COLO668 (cell line): ENCODE measurements around the gene ATXN7L2.

Experiments
- DNase-seq: peaks from one replicate; lab custom pipeline; 2025; ENCODE audit not compliant: unreplicated experiment; lab: John Stamatoyannopoulos, UW

The ATXN7L2 gene

DNA sequence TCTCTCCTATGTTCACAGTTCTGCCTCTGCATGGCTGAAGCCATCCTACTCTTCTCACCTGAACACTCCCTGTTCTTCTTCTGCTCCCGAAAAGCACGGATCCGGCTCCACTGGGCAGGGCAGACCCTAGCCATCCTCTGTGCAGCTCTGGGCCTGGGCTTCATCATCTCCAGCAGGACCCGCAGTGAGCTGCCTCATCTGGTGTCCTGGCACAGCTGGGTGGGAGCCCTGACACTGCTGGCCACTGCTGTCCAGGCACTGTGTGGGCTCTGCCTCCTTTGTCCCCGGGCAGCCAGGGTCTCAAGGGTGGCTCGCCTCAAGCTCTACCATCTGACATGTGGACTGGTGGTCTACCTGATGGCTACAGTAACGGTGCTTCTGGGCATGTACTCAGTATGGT, 12.0 kb downstream of the ATXN7L2 start:
- DNase-seq, result no peak

DNA sequence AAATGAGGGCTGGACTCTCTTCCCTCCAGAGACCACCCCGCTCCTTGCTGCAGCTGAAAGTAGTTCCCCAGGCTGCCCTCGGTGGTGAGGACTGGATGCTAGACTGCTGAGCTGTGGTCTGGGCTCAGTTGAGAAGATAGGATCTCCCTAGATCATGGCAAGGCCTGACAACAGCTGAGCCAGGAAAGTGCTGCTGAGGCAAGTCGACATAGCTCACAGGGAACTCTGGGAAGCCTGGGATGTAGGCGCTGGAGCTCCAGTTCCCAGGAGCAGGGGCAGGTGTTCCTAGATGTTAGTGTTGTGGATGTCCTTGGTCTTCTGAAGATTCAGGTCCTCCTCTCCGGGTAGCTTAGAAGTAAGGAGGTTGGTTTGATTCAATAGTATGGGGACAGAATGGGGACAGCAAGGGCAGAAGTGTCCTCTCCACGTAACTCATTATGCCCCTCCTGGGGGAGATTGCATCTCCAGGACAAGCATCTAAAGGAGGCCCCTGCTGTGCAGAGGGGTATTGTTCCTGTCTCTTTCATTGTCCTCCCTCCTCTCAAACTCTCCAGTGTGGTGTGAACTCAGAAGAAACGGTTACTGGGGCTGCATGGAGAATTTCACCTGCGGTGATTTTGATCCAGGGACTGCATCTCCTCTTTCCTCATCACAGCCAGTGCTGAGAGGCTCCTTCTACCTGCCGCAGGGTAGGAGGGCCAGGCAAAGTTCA, 13.9 kb downstream of the ATXN7L2 start:
- no peak for DNase-seq

DNA sequence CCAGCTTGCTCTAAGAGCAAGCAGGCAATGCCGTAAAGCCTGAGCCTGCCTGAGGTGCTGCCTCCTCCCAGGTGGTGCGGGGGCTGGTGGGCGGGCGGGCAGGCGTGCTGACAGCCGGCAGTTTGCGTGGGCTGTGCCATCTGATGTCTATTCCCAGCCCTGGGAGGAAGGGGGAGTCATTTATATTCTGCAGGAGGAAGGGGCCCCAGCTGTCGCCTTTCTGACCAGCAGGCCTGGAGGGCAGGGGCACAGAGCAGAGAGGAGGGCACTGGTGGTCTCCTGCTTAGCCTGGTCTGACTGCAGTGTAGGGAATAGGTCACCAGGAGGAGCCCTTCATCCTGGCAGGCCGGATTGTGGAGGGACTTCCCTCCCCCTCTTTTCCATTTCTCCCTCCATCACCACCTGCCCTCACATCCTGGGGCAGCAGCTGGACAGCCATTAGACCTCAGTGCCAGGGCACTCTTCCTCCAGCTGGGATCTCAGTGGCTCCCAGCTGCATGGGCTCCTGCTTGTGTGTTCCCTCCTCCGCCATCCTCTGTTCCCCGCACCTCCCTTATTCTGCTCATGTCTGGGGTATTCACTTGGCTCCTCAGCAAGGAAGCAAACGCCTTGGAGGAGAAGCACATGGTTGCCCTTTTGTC, 14.6 kb downstream of the ATXN7L2 start:
- peak; percentile 63 for DNase-seq

DNA sequence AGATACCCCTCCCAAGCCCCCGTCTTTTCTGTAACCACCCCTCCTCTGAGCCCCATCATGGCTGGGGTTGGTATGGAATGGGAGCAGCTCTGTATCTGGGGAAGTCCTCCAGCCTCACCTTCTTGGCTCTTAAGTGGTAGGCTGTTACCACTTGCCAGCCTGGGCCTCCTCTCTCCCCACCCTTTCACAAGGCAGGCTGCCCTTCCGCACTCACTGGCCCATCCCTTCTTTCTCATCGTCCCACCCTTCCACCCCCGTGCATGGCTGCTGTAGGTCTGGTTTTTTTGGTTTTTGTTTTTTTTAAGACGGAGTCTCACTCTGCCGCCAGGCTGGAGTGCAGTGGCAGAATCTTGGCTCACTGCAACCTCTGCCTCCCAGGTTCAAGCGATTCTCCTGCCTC, 15.4 kb downstream of the ATXN7L2 start:
- no peak for DNase-seq

DNA sequence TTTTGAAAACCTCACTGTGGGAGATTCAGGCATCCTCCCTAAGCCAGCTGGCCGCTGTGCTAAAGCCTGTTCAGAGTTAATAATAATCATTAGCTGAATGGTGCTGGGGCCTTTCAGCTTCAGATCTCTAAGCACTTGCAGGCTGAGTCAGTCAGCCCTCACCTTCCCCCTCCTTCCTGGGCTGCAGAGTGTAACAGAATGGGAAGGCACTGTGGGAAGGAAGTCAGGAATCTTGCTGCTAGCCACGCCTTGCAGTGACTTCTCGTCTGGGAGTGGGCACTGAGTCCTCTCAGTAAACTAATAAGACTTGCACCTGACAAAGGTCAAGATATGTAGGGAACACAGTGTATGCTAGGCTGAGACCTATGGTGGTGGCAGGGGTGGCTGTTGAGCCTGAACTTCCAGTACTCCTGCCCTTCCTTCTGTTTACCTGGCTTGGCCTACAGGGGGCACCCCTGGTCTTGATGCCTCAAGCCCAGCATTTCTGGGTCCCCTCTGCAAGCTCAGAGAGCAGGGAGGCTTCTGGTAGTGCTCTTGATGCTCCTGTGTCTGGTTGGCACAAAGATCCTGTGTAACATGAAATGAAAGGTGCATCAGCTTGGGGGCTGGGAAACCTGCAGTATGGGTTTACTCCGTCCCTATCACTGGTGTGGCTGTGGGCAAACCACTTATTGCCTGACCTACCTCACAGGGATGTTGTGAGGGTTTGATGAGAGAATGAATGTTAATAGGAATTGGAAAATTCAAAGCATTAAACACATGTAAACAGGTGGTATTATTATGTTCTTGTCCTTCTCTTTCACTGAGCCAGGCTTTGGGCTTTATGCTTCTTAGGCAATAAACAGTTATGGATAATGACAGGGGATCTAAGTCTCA, 16.2 kb downstream of the ATXN7L2 start:
- peak; percentile 56 for DNase-seq

DNA sequence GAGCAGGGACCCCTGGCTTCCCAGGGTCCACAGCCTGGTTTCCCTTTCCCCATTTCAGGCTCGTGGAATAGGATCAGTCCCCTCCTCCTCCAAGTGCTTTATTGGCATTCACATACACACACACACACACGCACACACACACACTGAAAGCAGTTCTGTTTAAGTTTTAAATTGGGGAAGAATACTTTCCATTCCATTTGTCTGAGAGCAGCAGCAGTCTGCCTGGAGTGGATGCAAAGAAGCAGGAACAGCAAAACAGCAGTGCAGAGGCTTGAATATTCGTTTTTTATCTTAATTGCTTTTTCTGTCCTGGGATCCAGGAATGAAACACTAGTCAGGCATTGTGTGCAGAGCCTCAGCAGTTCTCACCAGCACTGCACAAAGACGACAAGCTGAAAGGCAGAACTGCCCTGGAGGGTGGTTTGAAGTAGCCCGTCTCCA, 17.3 kb downstream of the ATXN7L2 start:
- no peak for DNase-seq

- no peak for DNase-seq
Observed at GRCh38 chr1:109501644-109502363, 18.1 kb downstream of the ATXN7L2 start.

- no peak for DNase-seq
Observed at GRCh38 chr1:109502364-109502851, 18.7 kb downstream of the ATXN7L2 start.

DNA sequence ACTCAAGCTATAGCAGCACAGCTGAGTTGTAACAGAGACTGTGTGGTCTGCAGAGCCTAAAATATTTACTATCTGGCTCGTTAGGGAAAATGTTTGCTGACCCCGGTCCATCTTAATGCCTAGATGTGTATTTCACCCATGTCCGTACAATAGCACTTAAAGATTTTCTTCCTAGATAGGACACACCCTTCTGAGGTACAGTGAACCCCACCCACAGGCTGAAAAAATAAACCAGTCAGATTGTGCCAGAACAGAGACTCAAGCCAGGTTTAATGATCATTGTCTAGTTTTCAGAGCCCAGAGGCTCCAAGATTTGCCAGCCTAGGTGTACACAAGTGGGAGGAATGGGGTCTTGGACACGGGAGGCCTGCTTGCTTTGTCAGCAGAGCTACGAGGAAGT, 20.2 kb downstream of the ATXN7L2 start:
- DNase-seq, result no peak

DNA sequence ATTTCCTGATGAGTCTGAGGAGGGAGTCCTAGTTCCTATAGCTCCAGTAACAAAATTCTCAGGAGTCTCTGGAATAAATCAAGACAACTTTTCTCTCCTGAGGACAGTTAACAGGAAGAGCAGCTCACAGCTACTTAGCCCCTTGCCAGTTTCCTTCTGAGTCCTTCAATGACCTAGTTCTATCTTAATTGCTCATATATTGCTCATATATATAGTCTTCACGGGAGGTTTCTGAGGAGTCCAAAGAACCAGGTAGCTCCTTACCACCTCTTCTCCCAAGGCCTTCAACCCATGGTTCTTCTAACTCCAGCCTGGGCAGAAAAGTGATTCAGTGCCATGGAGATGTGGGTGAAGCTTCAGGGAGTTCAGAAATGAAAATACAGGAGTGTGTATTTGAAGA, 21.3 kb downstream of the ATXN7L2 start:
- no peak for DNase-seq

DNA sequence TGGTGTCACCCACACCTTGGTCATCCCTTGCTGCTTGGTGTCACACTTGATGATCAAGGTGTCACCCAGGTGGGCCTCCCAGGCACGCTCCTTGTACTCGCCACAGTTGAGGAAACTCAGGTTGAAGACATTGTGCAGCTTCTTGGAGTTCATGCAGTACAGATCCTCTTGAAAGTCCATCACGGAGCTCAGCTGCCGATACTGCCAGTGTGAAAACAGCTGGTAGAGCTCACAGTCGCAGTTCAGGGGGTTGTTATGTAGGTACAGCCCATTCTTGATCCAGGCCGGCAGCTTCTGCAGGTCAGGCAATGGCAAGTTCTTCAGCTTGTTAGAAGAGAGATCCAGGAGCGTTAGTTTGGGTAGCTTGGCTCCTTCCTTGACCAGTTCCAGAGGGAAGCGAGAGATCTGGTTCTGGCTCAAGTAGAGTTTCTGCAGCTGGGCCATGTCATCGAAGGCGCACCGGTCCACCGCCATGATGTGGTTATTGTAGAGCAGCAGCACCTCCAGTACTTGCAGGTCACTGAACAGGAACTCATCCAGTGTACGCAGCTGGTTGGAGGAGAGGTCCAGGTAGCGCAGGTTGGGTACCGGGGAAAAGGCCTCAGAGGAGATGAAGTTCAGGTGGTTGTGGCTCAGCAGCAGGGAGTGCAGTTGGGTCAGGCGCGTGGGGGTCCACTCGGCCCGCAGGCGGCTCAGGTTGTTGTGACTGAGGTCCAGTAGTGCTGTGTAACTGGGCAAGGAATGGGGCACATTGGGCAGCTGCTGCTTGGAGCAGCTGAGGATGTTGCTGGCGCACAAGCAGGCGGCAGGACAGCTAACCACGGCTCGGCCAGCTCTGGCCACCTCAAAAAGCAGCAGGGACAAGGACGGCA, 24.5 kb downstream of the ATXN7L2 start:
- no peak for DNase-seq

DNA sequence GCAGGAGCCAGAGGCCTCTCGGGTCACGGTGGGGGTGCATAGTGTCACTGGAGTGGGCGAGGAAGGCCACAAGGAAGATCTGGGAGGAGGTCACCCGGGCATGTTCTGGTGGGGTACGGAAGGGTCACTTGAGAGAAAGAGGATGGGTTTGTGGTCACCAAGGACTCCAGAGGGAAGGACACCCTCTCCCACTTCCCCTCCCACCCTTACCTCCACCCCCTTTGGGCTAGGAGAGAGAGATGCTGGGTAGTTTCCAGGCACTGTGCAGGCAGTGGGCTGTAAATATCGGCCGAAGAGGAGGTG, 25.1 kb downstream of the ATXN7L2 start:
- DNase-seq, result no peak

DNA sequence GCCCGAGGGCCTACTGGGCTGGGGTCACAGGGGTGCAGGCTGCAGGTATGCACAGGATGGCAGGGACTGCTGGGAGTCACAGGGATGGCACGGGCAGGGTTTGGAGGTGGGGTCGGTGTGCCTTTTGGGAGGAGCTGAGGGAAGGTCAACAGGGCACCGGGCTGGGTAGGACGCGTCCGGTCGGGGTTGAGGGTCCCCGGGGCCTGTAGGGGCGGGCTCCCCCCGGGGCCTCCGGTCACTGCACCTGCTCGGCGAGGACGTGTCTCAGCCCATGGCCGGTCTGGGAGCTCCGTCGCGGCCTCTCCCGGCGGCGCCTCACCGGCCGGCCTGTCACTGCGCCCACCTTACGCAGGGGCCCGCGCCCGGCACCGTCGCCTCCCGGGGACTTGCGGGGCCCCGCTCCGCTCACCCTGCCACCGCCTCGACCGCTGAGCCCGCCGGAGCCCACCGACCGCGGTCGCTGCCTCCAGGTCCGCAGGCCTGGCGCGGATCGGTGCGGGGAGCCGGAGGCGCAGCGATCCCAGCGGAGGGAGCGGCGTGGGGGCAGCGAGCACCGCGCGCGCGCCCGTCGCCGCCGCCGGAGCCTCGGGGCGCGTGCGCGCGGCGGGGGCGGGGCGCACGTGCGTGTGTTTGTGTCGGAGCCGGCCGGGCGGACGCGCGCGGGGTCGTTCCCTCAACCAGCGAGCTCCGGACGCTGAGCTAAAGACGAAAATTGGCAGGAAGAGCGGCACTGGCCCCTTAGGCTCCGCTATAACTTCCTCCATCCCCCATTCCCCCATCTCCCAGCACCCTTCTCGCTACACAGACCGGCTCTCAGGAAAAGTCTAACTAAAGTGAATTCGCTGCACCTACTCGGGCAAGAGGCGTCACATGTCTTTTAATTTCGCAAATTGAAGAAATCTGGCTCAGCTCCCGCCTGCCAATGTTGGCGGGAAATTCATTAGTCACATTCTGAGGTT, 25.8 kb downstream of the ATXN7L2 start, which contains the start of gene AMIGO1:
Gene AMIGO1, minus strand, starts transcription at position 552 of the 959 bp plus-strand sequence. CDS start 815 bp downstream, outside the sequence.
- DNase-seq, result peak; percentile 81

DNA sequence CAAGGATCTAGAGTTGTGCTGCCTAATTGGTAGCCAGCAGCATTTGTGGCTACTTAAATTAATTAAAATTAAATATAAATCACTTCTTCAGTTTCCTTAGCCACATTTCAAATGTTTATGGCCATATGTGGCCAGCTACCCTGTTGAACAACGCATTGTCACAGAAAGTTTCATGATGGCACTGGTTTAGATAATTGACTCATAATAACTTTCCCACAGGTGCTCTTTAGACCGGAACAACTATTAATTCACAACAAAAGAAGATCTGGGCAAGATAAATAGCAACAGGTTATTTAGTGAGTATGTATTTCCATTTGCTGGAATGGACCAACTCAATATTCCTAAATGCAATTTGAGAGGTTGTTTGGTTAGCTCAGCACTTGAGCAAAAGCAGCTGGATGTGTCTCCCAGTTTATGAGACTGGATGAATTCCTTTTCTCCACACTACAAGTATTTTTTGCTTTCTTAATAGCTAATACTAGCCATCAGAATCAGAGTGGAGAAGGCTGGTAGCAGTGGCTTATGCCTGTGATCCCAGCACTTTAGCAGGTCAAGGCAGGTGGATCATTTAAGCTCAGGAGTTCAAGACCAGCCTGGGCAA, 29.5 kb downstream of the ATXN7L2 start:
- DNase-seq, result no peak

GRCh38 chr1:109514846-109515245, 31.1 kb downstream of the ATXN7L2 start:
- DNase-seq, result no peak

DNA sequence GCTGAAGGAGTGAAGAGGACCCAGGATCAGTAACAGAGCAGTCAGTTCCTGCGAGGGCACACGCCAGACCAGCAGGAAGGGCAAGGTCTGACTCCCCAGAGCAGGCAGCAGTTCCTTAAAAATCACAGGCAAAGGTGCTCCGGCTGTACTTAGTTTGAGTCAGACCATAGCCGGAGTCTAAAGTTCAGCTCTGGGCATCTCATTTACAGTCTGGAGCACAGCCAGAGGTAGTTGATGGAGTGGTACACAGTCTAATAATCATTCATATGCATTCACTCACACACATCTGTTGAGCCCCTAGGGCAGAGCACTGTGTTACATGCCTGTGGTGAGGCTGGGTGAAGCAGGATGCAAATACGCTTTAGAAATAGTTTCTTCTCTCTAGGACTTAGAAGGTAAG, 33.2 kb downstream of the ATXN7L2 start:
- no peak for DNase-seq

GRCh38 chr1:109517337-109517736, 33.6 kb downstream of the ATXN7L2 start:
- no peak for DNase-seq
